HG02938 (cell line): Measurements from ENCODE around the gene TDRD9.

ENCODE experiments used
- ATAC-seq: cut with Tn5 transposase; IDR thresholded peaks from one replicate; pipeline ENCODE4 v1.9.1; 2021; ENCODE audit warnings: mild to moderate bottlenecking, moderate library complexity; ENCODE audit not compliant: unreplicated experiment

Gene TDRD9

GRCh38 chr14:104101651-104102281 lies 173.5 kb downstream of the TDRD9 start:
- ATAC-seq: no peak
